Measurements from ENCODE around the gene CDH4.

CDH4 gene

GRCh38 chr20:61503106-61503505 lies 251.0 kb downstream of the CDH4 start:
- TF ChIP-seq CTCF (IDR thresholded peaks at IDR 0.05; ENCODE audit: insufficient read depth, low read length) (no peak), POLR2AphosphoS5 (IDR thresholded peaks at IDR 0.05; ENCODE audit: low read depth) (no peak), GABPA (IDR thresholded peaks at IDR 0.05; ENCODE audit: low read depth) (no peak), REST (IDR thresholded peaks at IDR 0.05; ENCODE audit: insufficient replicate concordance, low read depth) (no peak), SPI1 (IDR thresholded peaks at IDR 0.05; ENCODE audit: borderline replicate concordance, low read depth) (no peak)
- no peak for DNase-seq (ENCODE audit: low read depth in 1 of 2, low spot score in 1 of 2)
- no peak overlapping the region for H3K27ac ChIP-seq (replicated peaks)
- H3K4me3 ChIP-seq (replicated peaks; ENCODE audit: insufficient read depth, low read length) = no peak overlapping the region
- H3K27me3 ChIP-seq (ENCODE audit: insufficient read depth, poor library complexity, severe bottlenecking) = no peaks in the 10 kb centered on the region

GRCh38 chr20:61505508-61505907 lies 253.4 kb downstream of the CDH4 start:
- Histone ChIP-seq H3K4me3 (replicated peaks; ENCODE audit: insufficient read depth, low read length) (no peak overlapping the region), H3K27ac (replicated peaks) (no peak overlapping the region), H3K27me3 (ENCODE audit: insufficient read depth, poor library complexity, severe bottlenecking) (no peaks in the 10 kb centered on the region)
- DNase-seq (ENCODE audit: low read depth in 1 of 2, low spot score in 1 of 2) = no peak
- TF ChIP-seq POLR2AphosphoS5 (IDR thresholded peaks at IDR 0.05; ENCODE audit: low read depth) (no peak), REST (IDR thresholded peaks at IDR 0.05; ENCODE audit: insufficient replicate concordance, low read depth) (no peak), SPI1 (IDR thresholded peaks at IDR 0.05; ENCODE audit: borderline replicate concordance, low read depth) (no peak), GABPA (IDR thresholded peaks at IDR 0.05; ENCODE audit: low read depth) (no peak), CTCF (IDR thresholded peaks at IDR 0.05; ENCODE audit: insufficient read depth, low read length) (no peak)

- H3K4me3 ChIP-seq (replicated peaks; ENCODE audit: insufficient read depth, low read length) = no peak overlapping the region
- no peaks in the 10 kb centered on the region for H3K27me3 ChIP-seq (ENCODE audit: insufficient read depth, poor library complexity, severe bottlenecking)
These were observed 255.7 kb downstream of the CDH4 start for GRCh38 chr20:61507778-61508177.

More at GRCh38 chr20:61507778-61508177, 255.7 kb downstream of the CDH4 start:
- no peak for DNase-seq (ENCODE audit: low read depth in 1 of 2, low spot score in 1 of 2)
- TF ChIP-seq CTCF (IDR thresholded peaks at IDR 0.05; ENCODE audit: insufficient read depth, low read length) (no peak), REST (IDR thresholded peaks at IDR 0.05; ENCODE audit: insufficient replicate concordance, low read depth) (no peak)
- no peak overlapping the region for H3K27ac ChIP-seq (replicated peaks)
